HG03097 (cell line): ENCODE measurements around the gene XPC.

ENCODE experiments used
- ATAC-seq: cut with Tn5 transposase; IDR thresholded peaks from one replicate; pipeline ENCODE4 v1.9.1; 2021; ENCODE audit not compliant: unreplicated experiment, low FRiP score

Gene XPC

GRCh38 chr3:14174483-14174882 lies 3.9 kb downstream of the XPC start:
- ATAC-seq, result no peak

- ATAC-seq, result no peak
These were observed 5.9 kb downstream of the XPC start for GRCh38 chr3:14172496-14172895.

GRCh38 chr3:14170531-14171159 lies 7.8 kb downstream of the XPC start:
- no peak for ATAC-seq

- ATAC-seq, result no peak
These were observed 8.5 kb downstream of the XPC start for GRCh38 chr3:14169871-14170270.

- no peak for ATAC-seq
These were observed 9.0 kb downstream of the XPC start for GRCh38 chr3:14169435-14169834.

- no peak for ATAC-seq
These were observed 11.4 kb downstream of the XPC start for GRCh38 chr3:14166877-14167603.

- no peak for ATAC-seq
These were observed 16.2 kb downstream of the XPC start for GRCh38 chr3:14162178-14162577.

- no peak for ATAC-seq
These were observed 17.1 kb downstream of the XPC start for GRCh38 chr3:14161282-14161681.

GRCh38 chr3:14159426-14159825 lies 19.0 kb downstream of the XPC start:
- ATAC-seq, result no peak

- no peak for ATAC-seq
These were observed 20.0 kb downstream of the XPC start for GRCh38 chr3:14158370-14158769.

GRCh38 chr3:14157951-14158350 lies 20.4 kb downstream of the XPC start:
- ATAC-seq, result no peak

- ATAC-seq, result no peak
These were observed 21.4 kb downstream of the XPC start for GRCh38 chr3:14156843-14157561.

- ATAC-seq, result no peak
These were observed 22.2 kb downstream of the XPC start for GRCh38 chr3:14156201-14156600.

- ATAC-seq, result no peak
These were observed 23.4 kb downstream of the XPC start for GRCh38 chr3:14154895-14155440.

- no peak for ATAC-seq
These were observed 24.1 kb downstream of the XPC start for GRCh38 chr3:14154276-14154675.

GRCh38 chr3:14153663-14154062 lies 24.7 kb downstream of the XPC start:
- ATAC-seq, result no peak

- no peak for ATAC-seq
These were observed 25.4 kb downstream of the XPC start for GRCh38 chr3:14152963-14153355.

- no peak for ATAC-seq
These were observed 26.0 kb downstream of the XPC start for GRCh38 chr3:14152233-14152962.

GRCh38 chr3:14151471-14152083 lies 26.8 kb downstream of the XPC start:
- no peak for ATAC-seq

- ATAC-seq, result no peak
These were observed 27.7 kb downstream of the XPC start for GRCh38 chr3:14150491-14151230.
